ENCODE data around the gene SLC38A11.

SLC38A11 gene

GRCh38 chr2:164934401-164935117 lies 20.8 kb downstream of the SLC38A11 start:
- Histone ChIP-seq H3K79me2 (no peaks in the 10 kb centered on the region), H3K36me3 (ENCODE audit: control insufficient read depth, insufficient read depth, low read length) (no peaks in the 10 kb centered on the region), H3K27ac (no peak overlapping the region), H2AFZ (no peak overlapping the region), H3K4me3 (ENCODE audit: low read depth, low read length) (no peak overlapping the region), H3K4me1 (no peaks in the 10 kb centered on the region), H3K4me2 (ENCODE audit: low read length) (no peak overlapping the region), H3K9ac (no peak overlapping the region), H3K9me3 (ENCODE audit: control insufficient read depth, low read length) (no peaks in the 10 kb centered on the region), H3K27me3 (ENCODE audit: control insufficient read depth, insufficient read depth, low read length) (no peaks in the 10 kb centered on the region)
- TF ChIP-seq CTCF (IDR thresholded peaks at IDR 0.05) = no peak

- H2AFZ ChIP-seq = no peak overlapping the region
- H3K4me3 ChIP-seq (ENCODE audit: low read depth, low read length) = no peak overlapping the region
- no peaks in the 10 kb centered on the region for H3K27me3 ChIP-seq (ENCODE audit: control insufficient read depth, insufficient read depth, low read length)
- no peak overlapping the region for H3K4me2 ChIP-seq (ENCODE audit: low read length)
- H3K4me1 ChIP-seq = no peaks in the 10 kb centered on the region
- TF ChIP-seq CTCF (IDR thresholded peaks at IDR 0.05) = no peak
- no peaks in the 10 kb centered on the region for H3K9me3 ChIP-seq (ENCODE audit: control insufficient read depth, low read length)
- H3K27ac ChIP-seq = no peak overlapping the region
- no peaks in the 10 kb centered on the region for H3K36me3 ChIP-seq (ENCODE audit: control insufficient read depth, insufficient read depth, low read length)
- no peaks in the 10 kb centered on the region for H3K79me2 ChIP-seq
- no peak overlapping the region for H3K9ac ChIP-seq
Measured at GRCh38 chr2:164933671-164934189, 21.6 kb downstream of the SLC38A11 start.

GRCh38 chr2:164932377-164932776 lies 22.9 kb downstream of the SLC38A11 start:
- no peak overlapping the region for H3K4me3 ChIP-seq (ENCODE audit: low read depth, low read length)
- H3K27me3 ChIP-seq (ENCODE audit: control insufficient read depth, insufficient read depth, low read length) = no peaks in the 10 kb centered on the region
- no peak overlapping the region for H3K4me2 ChIP-seq (ENCODE audit: low read length)
- no peaks in the 10 kb centered on the region for H3K79me2 ChIP-seq
- H3K9me3 ChIP-seq (ENCODE audit: control insufficient read depth, low read length) = no peaks in the 10 kb centered on the region
- H3K36me3 ChIP-seq (ENCODE audit: control insufficient read depth, insufficient read depth, low read length) = no peaks in the 10 kb centered on the region
- H3K9ac ChIP-seq = no peak overlapping the region
- no peak overlapping the region for H3K27ac ChIP-seq
- no peak for TF ChIP-seq CTCF (IDR thresholded peaks at IDR 0.05)
- H3K4me1 ChIP-seq = no peaks in the 10 kb centered on the region
- H2AFZ ChIP-seq = no peak overlapping the region

- TF ChIP-seq CTCF (IDR thresholded peaks at IDR 0.05) = no peak
- Histone ChIP-seq H2AFZ (no peak overlapping the region), H3K27ac (no peak overlapping the region), H3K79me2 (no peaks in the 10 kb centered on the region), H3K4me1 (no peaks in the 10 kb centered on the region), H3K27me3 (ENCODE audit: control insufficient read depth, insufficient read depth, low read length) (no peaks in the 10 kb centered on the region), H3K9ac (no peak overlapping the region), H3K4me3 (ENCODE audit: low read depth, low read length) (no peak overlapping the region), H3K36me3 (ENCODE audit: control insufficient read depth, insufficient read depth, low read length) (no peaks in the 10 kb centered on the region), H3K4me2 (ENCODE audit: low read length) (no peak overlapping the region), H3K9me3 (ENCODE audit: control insufficient read depth, low read length) (no peaks in the 10 kb centered on the region)
Measured at GRCh38 chr2:164928101-164928673, 27.1 kb downstream of the SLC38A11 start.

Measured in parathyroid adenoma (tissue), 2 donors.